Thyroid gland (tissue), 4 donors: ENCODE measurements around the gene XPO4.

Experiments used
- CTCF ChIP-seq, 6 experiments: fragments of 200-600 bp in 3 of 6; fragments of 450-650 bp in 3 of 6; sonication (generic) in 3 of 6; IDR thresholded peaks; one replicate each; pipeline ENCODE4 v1.5.1; 2016 to 2019; ENCODE audit warnings: antibody characterized with exemption in 6 of 6, mild to moderate bottlenecking in 2 of 6, inconsistent platforms in 1 of 6, moderate library complexity in 1 of 6
- POLR2A ChIP-seq, 2 donors: fragments of 450-650 bp; IDR thresholded peaks; one replicate each; pipeline ENCODE4 v1.6.1; 2017; ENCODE audit warnings: antibody characterized with exemption in 2 of 2, mild to moderate bottlenecking in 2 of 2, moderate library complexity in 1 of 2

- no peak for TF ChIP-seq CTCF (IDR thresholded peaks at IDR 0.05)
- no peak for TF ChIP-seq POLR2A (IDR thresholded peaks at IDR 0.05)
Measured at GRCh38 chr13:20772401-20773131, 130.0 kb downstream of the XPO4 start.
